ENCODE results near the gene KCNH8.
A peak's percentile ranks its signal among the peaks of the same experiment; 100 is the strongest.

Gene KCNH8

GRCh38 chr3:19254784-19255338 is 106.6 kb downstream of the KCNH8 start:
- DNase-seq, result no peak

- DNase-seq, result no peak
Measured at GRCh38 chr3:19256313-19256712, 108.0 kb downstream of the KCNH8 start.

- no peak for DNase-seq
Measured at GRCh38 chr3:19263606-19264005, 115.3 kb downstream of the KCNH8 start.

- DNase-seq, result no peak
Measured at GRCh38 chr3:19264424-19264823, 116.1 kb downstream of the KCNH8 start.

- peak; percentile 56 for DNase-seq
Measured at GRCh38 chr3:19267040-19267439, 118.7 kb downstream of the KCNH8 start.

GRCh38 chr3:19270481-19270880 is 122.2 kb downstream of the KCNH8 start:
- no peak for DNase-seq

GRCh38 chr3:19272296-19272695 is 124.0 kb downstream of the KCNH8 start:
- no peak for DNase-seq

GRCh38 chr3:19273091-19273490 is 124.8 kb downstream of the KCNH8 start:
- DNase-seq, result no peak

- no peak for DNase-seq
Measured at GRCh38 chr3:19274576-19274975, 126.3 kb downstream of the KCNH8 start.

- no peak for DNase-seq
Measured at GRCh38 chr3:19284974-19285373, 136.7 kb downstream of the KCNH8 start.

- no peak for DNase-seq
Measured at GRCh38 chr3:19293295-19293694, 145.0 kb downstream of the KCNH8 start.

- no peak for DNase-seq
Measured at GRCh38 chr3:19295208-19295607, 146.9 kb downstream of the KCNH8 start.

GRCh38 chr3:19331931-19332330 is 183.6 kb downstream of the KCNH8 start:
- no peak for DNase-seq

- no peak for DNase-seq
Measured at GRCh38 chr3:19334120-19334519, 185.8 kb downstream of the KCNH8 start.

GRCh38 chr3:19338769-19339168 is 190.5 kb downstream of the KCNH8 start:
- no peak for DNase-seq

GRCh38 chr3:19342389-19342788 is 194.1 kb downstream of the KCNH8 start:
- DNase-seq, result no peak

GRCh38 chr3:19346759-19347158 is 198.4 kb downstream of the KCNH8 start:
- no peak for DNase-seq

GRCh38 chr3:19347671-19348070 is 199.4 kb downstream of the KCNH8 start:
- no peak for DNase-seq

- no peak for DNase-seq
Measured at GRCh38 chr3:19348500-19348899, 200.2 kb downstream of the KCNH8 start.

- no peak for DNase-seq
Measured at GRCh38 chr3:19348941-19349564, 200.7 kb downstream of the KCNH8 start.

- no peak for DNase-seq
Measured at GRCh38 chr3:19357947-19358346, 209.6 kb downstream of the KCNH8 start.

- DNase-seq, result no peak
Measured at GRCh38 chr3:19363071-19363470, 214.8 kb downstream of the KCNH8 start.

- DNase-seq, result no peak
Measured at GRCh38 chr3:19364148-19364547, 215.8 kb downstream of the KCNH8 start.

GRCh38 chr3:19365471-19365870 is 217.2 kb downstream of the KCNH8 start:
- no peak for DNase-seq

- no peak for DNase-seq
Measured at GRCh38 chr3:19384868-19385267, 236.6 kb downstream of the KCNH8 start.
